Measurements from ENCODE around the gene LRRC75B. TPM values are rescaled to one million over a fixed set of nuclear protein-coding genes. Genes with fewer than 3 reads are reported as not detected.

The LRRC75B gene
- polyA plus RNA-seq, 1 of the 3 experiments (the other 2 are of a cell fraction): 12.3 TPM

DNA sequence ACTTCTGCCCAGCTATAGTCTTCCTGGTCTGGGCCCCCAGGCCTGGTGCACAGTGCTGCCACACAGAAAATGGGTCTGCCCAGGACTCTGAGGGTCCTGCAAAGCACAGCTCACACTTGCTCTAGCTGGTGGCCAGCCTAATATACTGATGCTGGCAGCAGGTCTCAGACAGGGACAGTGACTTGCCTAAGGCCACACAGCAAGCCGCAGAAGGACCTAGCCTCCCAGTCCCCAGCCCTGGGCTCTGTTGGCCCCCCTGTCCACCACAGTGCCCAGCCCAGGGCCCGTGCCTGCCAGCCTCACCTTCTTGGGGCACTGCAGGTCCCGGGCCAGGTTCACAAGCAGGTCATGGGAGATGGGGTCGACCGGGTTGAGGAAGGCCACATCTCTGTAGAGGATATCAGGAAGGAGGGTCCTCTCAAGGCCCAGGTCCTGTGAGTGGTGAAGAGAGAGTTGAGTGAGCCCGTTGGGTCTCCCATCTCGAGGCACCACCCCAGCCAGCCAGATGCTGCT is 3.3 kb downstream of the LRRC75B start:
- H3K27me3 ChIP-seq (ENCODE audit: insufficient read depth): no peaks in the 10 kb centered on the region
- no peaks in the 10 kb centered on the region for H3F3A ChIP-seq (replicated peaks; ENCODE audit: insufficient read depth)
- H4K20me1 ChIP-seq (ENCODE audit: insufficient read depth): no peaks in the 10 kb centered on the region
- no peak overlapping the region for H3K4me3 ChIP-seq (ENCODE audit: low read depth in 2 of 2, low read length in 1 of 2)
- DNase-seq: no peak
- no peak overlapping the region for H3K9ac ChIP-seq
- H2AFZ ChIP-seq (ENCODE audit: low read depth): no peak overlapping the region
- no peak overlapping the region for H3K27ac ChIP-seq (ENCODE audit: low read depth in 2 of 2, low read length in 1 of 2)
- peaks cover 0 to 21% of the 10 kb centered on the region in 2 experiments for H3K36me3 ChIP-seq (replicated peaks in 1 of 2; ENCODE audit: control insufficient read depth in 1 of 2, insufficient read depth in 2 of 2, low read length in 1 of 2)
- POLR2A ChIA-PET: interaction anchor here (1.1 kb wide), 1 partner anchor 35 kb away, joined by 6 read pairs; the partner anchor contains the start of gene GUCD1
- H3K4me1 ChIP-seq (ENCODE audit: control insufficient read depth in 1 of 2, insufficient read depth in 2 of 2, low read depth in 1 of 2, low read length in 1 of 2): peaks cover 0 to 42% of the 10 kb centered on the region in 2 experiments; a peak in 1 of 4 replicates
- H3K9me3 ChIP-seq: no peaks in the 10 kb centered on the region
- no peaks in the 10 kb centered on the region for H3K79me2 ChIP-seq (ENCODE audit: insufficient read depth)
- no peak overlapping the region for H3K4me2 ChIP-seq
- CTCF ChIA-PET: no interaction called here
- no peak for TF ChIP-seq SIN3A (IDR thresholded peaks at IDR 0.05; ENCODE audit: borderline replicate concordance, low read depth, low read length)
- TF ChIP-seq, protein P1, sequence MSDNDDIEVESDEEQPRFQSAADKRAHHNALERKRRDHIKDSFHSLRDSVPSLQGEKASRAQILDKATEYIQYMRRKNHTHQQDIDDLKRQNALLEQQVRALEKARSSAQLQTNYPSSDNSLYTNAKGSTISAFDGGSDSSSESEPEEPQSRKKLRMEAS (IDR thresholded peaks at IDR 0.05; ENCODE audit: low read depth): no peak
- no peak for TF ChIP-seq EZH2phosphoT487 (IDR thresholded peaks at IDR 0.05; ENCODE audit: borderline replicate concordance, low read depth)
- TF ChIP-seq JUND (IDR thresholded peaks at IDR 0.05): no peak
- no peak for TF ChIP-seq RFX5 (IDR thresholded peaks at IDR 0.05; ENCODE audit: low read length)
- no peak for TF ChIP-seq EP300 (IDR thresholded peaks at IDR 0.05; ENCODE audit: borderline replicate concordance in 1 of 2, low read depth in 1 of 2, low read length in 1 of 2)
- no peak for TF ChIP-seq MXI1 (IDR thresholded peaks at IDR 0.05; ENCODE audit: low read depth, low read length)
- TF ChIP-seq, protein P2, sequence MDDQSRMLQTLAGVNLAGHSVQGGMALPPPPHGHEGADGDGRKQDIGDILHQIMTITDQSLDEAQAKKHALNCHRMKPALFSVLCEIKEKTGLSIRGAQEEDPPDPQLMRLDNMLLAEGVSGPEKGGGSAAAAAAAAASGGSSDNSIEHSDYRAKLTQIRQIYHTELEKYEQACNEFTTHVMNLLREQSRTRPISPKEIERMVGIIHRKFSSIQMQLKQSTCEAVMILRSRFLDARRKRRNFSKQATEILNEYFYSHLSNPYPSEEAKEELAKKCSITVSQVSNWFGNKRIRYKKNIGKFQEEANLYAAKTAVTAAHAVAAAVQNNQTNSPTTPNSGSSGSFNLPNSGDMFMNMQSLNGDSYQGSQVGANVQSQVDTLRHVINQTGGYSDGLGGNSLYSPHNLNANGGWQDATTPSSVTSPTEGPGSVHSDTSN (IDR thresholded peaks at IDR 0.05): no peak
- TF ChIP-seq YY1 (IDR thresholded peaks at IDR 0.05; ENCODE audit: low read depth): no peak
- TF ChIP-seq ELF1 (IDR thresholded peaks at IDR 0.05): no peak
- TF ChIP-seq CHD2 (IDR thresholded peaks at IDR 0.05; ENCODE audit: low read length, partially characterized antibody): no peak
- TF ChIP-seq FOXM1 (IDR thresholded peaks at IDR 0.05; ENCODE audit: low read depth): no peak
- no peak for TF ChIP-seq TCF12 (IDR thresholded peaks at IDR 0.05)
- TF ChIP-seq, protein P3, sequence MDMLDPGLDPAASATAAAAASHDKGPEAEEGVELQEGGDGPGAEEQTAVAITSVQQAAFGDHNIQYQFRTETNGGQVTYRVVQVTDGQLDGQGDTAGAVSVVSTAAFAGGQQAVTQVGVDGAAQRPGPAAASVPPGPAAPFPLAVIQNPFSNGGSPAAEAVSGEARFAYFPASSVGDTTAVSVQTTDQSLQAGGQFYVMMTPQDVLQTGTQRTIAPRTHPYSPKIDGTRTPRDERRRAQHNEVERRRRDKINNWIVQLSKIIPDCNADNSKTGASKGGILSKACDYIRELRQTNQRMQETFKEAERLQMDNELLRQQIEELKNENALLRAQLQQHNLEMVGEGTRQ (IDR thresholded peaks at IDR 0.05; ENCODE audit: borderline replicate concordance, low read depth, low read length): no peak
- no peak for TF ChIP-seq FOSL2 (IDR thresholded peaks at IDR 0.05; ENCODE audit: borderline replicate concordance, low read depth)
- TF ChIP-seq, protein P4, sequence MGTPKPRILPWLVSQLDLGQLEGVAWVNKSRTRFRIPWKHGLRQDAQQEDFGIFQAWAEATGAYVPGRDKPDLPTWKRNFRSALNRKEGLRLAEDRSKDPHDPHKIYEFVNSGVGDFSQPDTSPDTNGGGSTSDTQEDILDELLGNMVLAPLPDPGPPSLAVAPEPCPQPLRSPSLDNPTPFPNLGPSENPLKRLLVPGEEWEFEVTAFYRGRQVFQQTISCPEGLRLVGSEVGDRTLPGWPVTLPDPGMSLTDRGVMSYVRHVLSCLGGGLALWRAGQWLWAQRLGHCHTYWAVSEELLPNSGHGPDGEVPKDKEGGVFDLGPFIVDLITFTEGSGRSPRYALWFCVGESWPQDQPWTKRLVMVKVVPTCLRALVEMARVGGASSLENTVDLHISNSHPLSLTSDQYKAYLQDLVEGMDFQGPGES (IDR thresholded peaks at IDR 0.05; ENCODE audit: low read depth, low read length): no peak
- no peaks in the 10 kb centered on the region for H3K9me2 ChIP-seq
- 93% methylated on average over 6 of the region's 7 CpGs for WGBS (ENCODE audit: low lambda C conversion rate)

Data from SK-N-SH (cell line).